ENCODE data around the gene MB. TPM values are rescaled to one million over a fixed set of nuclear protein-coding genes. Genes with fewer than 3 reads are reported as not detected.

The MB gene
- polyA plus RNA-seq, 1 donor, result 7.2 TPM

- DNase-seq, result no peak
- WGBS (ENCODE audit: insufficient coverage, low lambda C conversion rate), result 100% methylated on average over 1 of the region's 1 CpG
- no peak overlapping the region for H3K27ac ChIP-seq (ENCODE audit: low read length)
- no peak overlapping the region for H3K4me3 ChIP-seq (ENCODE audit: low read length)
- no peaks in the 10 kb centered on the region for H3K36me3 ChIP-seq (ENCODE audit: control insufficient read depth, insufficient read depth, low read length)
- H3K27me3 ChIP-seq (ENCODE audit: control insufficient read depth, insufficient read depth, low read length), result no peaks in the 10 kb centered on the region
- no peaks in the 10 kb centered on the region for H3K9me3 ChIP-seq (ENCODE audit: control insufficient read depth, low read depth, low read length)
- peaks cover 3% of the 10 kb centered on the region for H3K4me1 ChIP-seq (ENCODE audit: control insufficient read depth, insufficient read depth, low read length)
These were observed 1.5 kb upstream of the MB start for GRCh38 chr22:35618427-35619223.

- Histone ChIP-seq H3K4me3 (ENCODE audit: low read length) (no peak overlapping the region), H3K27ac (ENCODE audit: low read length) (no peak overlapping the region), H3K9me3 (ENCODE audit: control insufficient read depth, low read depth, low read length) (no peaks in the 10 kb centered on the region), H3K4me1 (ENCODE audit: control insufficient read depth, insufficient read depth, low read length) (no peaks in the 10 kb centered on the region), H3K36me3 (ENCODE audit: control insufficient read depth, insufficient read depth, low read length) (no peaks in the 10 kb centered on the region), H3K27me3 (ENCODE audit: control insufficient read depth, insufficient read depth, low read length) (no peaks in the 10 kb centered on the region)
- no peak for DNase-seq
- 100% methylated on average over 1 of the region's 7 CpGs for WGBS (ENCODE audit: insufficient coverage, low lambda C conversion rate)
These were observed 1.1 kb downstream of the MB start for GRCh38 chr22:35616043-35616442.

GRCh38 chr22:35615156-35615555, 2.0 kb downstream of the MB start:
- no peaks in the 10 kb centered on the region for H3K9me3 ChIP-seq (ENCODE audit: control insufficient read depth, low read depth, low read length)
- no peaks in the 10 kb centered on the region for H3K36me3 ChIP-seq (ENCODE audit: control insufficient read depth, insufficient read depth, low read length)
- WGBS (ENCODE audit: insufficient coverage, low lambda C conversion rate), result no CpG with 5 or more reads among the region's 6 CpGs
- H3K4me1 ChIP-seq (ENCODE audit: control insufficient read depth, insufficient read depth, low read length), result no peaks in the 10 kb centered on the region
- no peak for DNase-seq
- no peak overlapping the region for H3K4me3 ChIP-seq (ENCODE audit: low read length)
- no peaks in the 10 kb centered on the region for H3K27me3 ChIP-seq (ENCODE audit: control insufficient read depth, insufficient read depth, low read length)
- H3K27ac ChIP-seq (ENCODE audit: low read length), result no peak overlapping the region

- no peaks in the 10 kb centered on the region for H3K27me3 ChIP-seq (ENCODE audit: control insufficient read depth, insufficient read depth, low read length)
- no peaks in the 10 kb centered on the region for H3K4me1 ChIP-seq (ENCODE audit: control insufficient read depth, insufficient read depth, low read length)
- DNase-seq, result no peak
- H3K4me3 ChIP-seq (ENCODE audit: low read length), result no peak overlapping the region
- H3K36me3 ChIP-seq (ENCODE audit: control insufficient read depth, insufficient read depth, low read length), result no peaks in the 10 kb centered on the region
- no peaks in the 10 kb centered on the region for H3K9me3 ChIP-seq (ENCODE audit: control insufficient read depth, low read depth, low read length)
- no CpG with 5 or more reads among the region's 2 CpGs for WGBS (ENCODE audit: insufficient coverage, low lambda C conversion rate)
- H3K27ac ChIP-seq (ENCODE audit: low read length), result no peak overlapping the region
These were observed 2.7 kb downstream of the MB start for GRCh38 chr22:35614404-35614803.

GRCh38 chr22:35612903-35613302, 4.2 kb downstream of the MB start:
- Histone ChIP-seq H3K27ac (ENCODE audit: low read length) (no peak overlapping the region), H3K4me3 (ENCODE audit: low read length) (no peak overlapping the region), H3K36me3 (ENCODE audit: control insufficient read depth, insufficient read depth, low read length) (no peaks in the 10 kb centered on the region), H3K4me1 (ENCODE audit: control insufficient read depth, insufficient read depth, low read length) (no peaks in the 10 kb centered on the region), H3K27me3 (ENCODE audit: control insufficient read depth, insufficient read depth, low read length) (no peaks in the 10 kb centered on the region), H3K9me3 (ENCODE audit: control insufficient read depth, low read depth, low read length) (no peaks in the 10 kb centered on the region)
- WGBS (ENCODE audit: insufficient coverage, low lambda C conversion rate), result no CpG with 5 or more reads among the region's 12 CpGs
- no peak for DNase-seq

GRCh38 chr22:35611891-35612576, 5.1 kb downstream of the MB start:
- no peaks in the 10 kb centered on the region for H3K36me3 ChIP-seq (ENCODE audit: control insufficient read depth, insufficient read depth, low read length)
- H3K4me3 ChIP-seq (ENCODE audit: low read length), result no peak overlapping the region
- H3K27me3 ChIP-seq (ENCODE audit: control insufficient read depth, insufficient read depth, low read length), result no peaks in the 10 kb centered on the region
- no peaks in the 10 kb centered on the region for H3K9me3 ChIP-seq (ENCODE audit: control insufficient read depth, low read depth, low read length)
- WGBS (ENCODE audit: insufficient coverage, low lambda C conversion rate), result no CpG with 5 or more reads among the region's 8 CpGs
- no peak overlapping the region for H3K27ac ChIP-seq (ENCODE audit: low read length)
- no peaks in the 10 kb centered on the region for H3K4me1 ChIP-seq (ENCODE audit: control insufficient read depth, insufficient read depth, low read length)
- no peak for DNase-seq

GRCh38 chr22:35611200-35611890, 5.8 kb downstream of the MB start:
- no peak overlapping the region for H3K27ac ChIP-seq (ENCODE audit: low read length)
- H3K9me3 ChIP-seq (ENCODE audit: control insufficient read depth, low read depth, low read length), result no peaks in the 10 kb centered on the region
- DNase-seq, result no peak
- no CpG with 5 or more reads among the region's 6 CpGs for WGBS (ENCODE audit: insufficient coverage, low lambda C conversion rate)
- no peaks in the 10 kb centered on the region for H3K27me3 ChIP-seq (ENCODE audit: control insufficient read depth, insufficient read depth, low read length)
- H3K4me3 ChIP-seq (ENCODE audit: low read length), result no peak overlapping the region
- H3K4me1 ChIP-seq (ENCODE audit: control insufficient read depth, insufficient read depth, low read length), result no peaks in the 10 kb centered on the region
- no peaks in the 10 kb centered on the region for H3K36me3 ChIP-seq (ENCODE audit: control insufficient read depth, insufficient read depth, low read length)

GRCh38 chr22:35610741-35611140, 6.4 kb downstream of the MB start:
- Histone ChIP-seq H3K4me3 (ENCODE audit: low read length) (no peak overlapping the region), H3K36me3 (ENCODE audit: control insufficient read depth, insufficient read depth, low read length) (no peaks in the 10 kb centered on the region), H3K4me1 (ENCODE audit: control insufficient read depth, insufficient read depth, low read length) (no peaks in the 10 kb centered on the region), H3K27me3 (ENCODE audit: control insufficient read depth, insufficient read depth, low read length) (no peaks in the 10 kb centered on the region), H3K9me3 (ENCODE audit: control insufficient read depth, low read depth, low read length) (no peaks in the 10 kb centered on the region), H3K27ac (ENCODE audit: low read length) (no peak overlapping the region)
- DNase-seq, result no peak
- WGBS (ENCODE audit: insufficient coverage, low lambda C conversion rate), result no CpG with 5 or more reads among the region's 10 CpGs

GRCh38 chr22:35609761-35610160, 7.4 kb downstream of the MB start:
- no peaks in the 10 kb centered on the region for H3K27me3 ChIP-seq (ENCODE audit: control insufficient read depth, insufficient read depth, low read length)
- no peaks in the 10 kb centered on the region for H3K36me3 ChIP-seq (ENCODE audit: control insufficient read depth, insufficient read depth, low read length)
- DNase-seq, result no peak
- H3K4me3 ChIP-seq (ENCODE audit: low read length), result no peak overlapping the region
- no peaks in the 10 kb centered on the region for H3K4me1 ChIP-seq (ENCODE audit: control insufficient read depth, insufficient read depth, low read length)
- WGBS (ENCODE audit: insufficient coverage, low lambda C conversion rate), result no CpG with 5 or more reads among the region's 4 CpGs
- H3K9me3 ChIP-seq (ENCODE audit: control insufficient read depth, low read depth, low read length), result no peaks in the 10 kb centered on the region
- no peak overlapping the region for H3K27ac ChIP-seq (ENCODE audit: low read length)

- no CpG with 5 or more reads among the region's 9 CpGs for WGBS (ENCODE audit: insufficient coverage, low lambda C conversion rate)
- no peak for DNase-seq
- H3K36me3 ChIP-seq (ENCODE audit: control insufficient read depth, insufficient read depth, low read length), result no peaks in the 10 kb centered on the region
These were observed 7.9 kb downstream of the MB start for GRCh38 chr22:35609261-35609660.

More at GRCh38 chr22:35609261-35609660, 7.9 kb downstream of the MB start:
- H3K4me1 ChIP-seq (ENCODE audit: control insufficient read depth, insufficient read depth, low read length), result no peaks in the 10 kb centered on the region
- no peaks in the 10 kb centered on the region for H3K27me3 ChIP-seq (ENCODE audit: control insufficient read depth, insufficient read depth, low read length)
- no peak overlapping the region for H3K4me3 ChIP-seq (ENCODE audit: low read length)
- H3K27ac ChIP-seq (ENCODE audit: low read length), result no peak overlapping the region
- H3K9me3 ChIP-seq (ENCODE audit: control insufficient read depth, low read depth, low read length), result no peaks in the 10 kb centered on the region

Measured in large intestine (tissue), 3 donors.